NCI-H1105 treated with DMSO at 0.1 percent for 48 hours (cell line): ENCODE measurements around the gene PLEKHJ1.
"Not testable (repeated sequence)": the region's sequence is repeated elsewhere in the genome, so short reads cannot be mapped to it uniquely, and the experiment has no call there.

Experiments
- DNase-seq: peaks from one replicate; lab custom pipeline; 2025; lab: John Stamatoyannopoulos, UW

The PLEKHJ1 gene

GRCh38 chr19:2219726-2220125 lies 16.4 kb downstream of the PLEKHJ1 start:
- no peak for DNase-seq

DNA sequence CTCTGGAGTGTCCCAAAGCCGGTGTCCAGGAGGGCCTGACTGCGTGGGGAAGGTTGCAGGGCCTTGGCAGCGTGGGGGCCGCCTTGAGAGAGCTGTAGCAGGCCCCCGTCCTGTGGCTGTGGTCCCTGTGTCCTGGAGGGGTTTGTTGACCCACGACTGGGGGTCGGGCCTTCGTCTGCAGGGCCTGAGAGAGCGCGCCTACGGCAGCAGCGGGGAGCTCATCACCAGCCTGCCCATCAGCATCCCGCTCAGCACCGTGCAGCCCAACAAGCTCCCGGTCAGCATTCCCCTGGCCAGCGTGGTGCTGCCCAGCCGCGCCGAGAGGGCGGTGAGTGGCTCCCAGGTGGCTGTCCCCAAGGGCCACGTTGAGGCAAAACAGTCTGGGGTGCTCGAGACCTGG lies 18.5 kb downstream of the PLEKHJ1 start:
- no peak for DNase-seq

DNA sequence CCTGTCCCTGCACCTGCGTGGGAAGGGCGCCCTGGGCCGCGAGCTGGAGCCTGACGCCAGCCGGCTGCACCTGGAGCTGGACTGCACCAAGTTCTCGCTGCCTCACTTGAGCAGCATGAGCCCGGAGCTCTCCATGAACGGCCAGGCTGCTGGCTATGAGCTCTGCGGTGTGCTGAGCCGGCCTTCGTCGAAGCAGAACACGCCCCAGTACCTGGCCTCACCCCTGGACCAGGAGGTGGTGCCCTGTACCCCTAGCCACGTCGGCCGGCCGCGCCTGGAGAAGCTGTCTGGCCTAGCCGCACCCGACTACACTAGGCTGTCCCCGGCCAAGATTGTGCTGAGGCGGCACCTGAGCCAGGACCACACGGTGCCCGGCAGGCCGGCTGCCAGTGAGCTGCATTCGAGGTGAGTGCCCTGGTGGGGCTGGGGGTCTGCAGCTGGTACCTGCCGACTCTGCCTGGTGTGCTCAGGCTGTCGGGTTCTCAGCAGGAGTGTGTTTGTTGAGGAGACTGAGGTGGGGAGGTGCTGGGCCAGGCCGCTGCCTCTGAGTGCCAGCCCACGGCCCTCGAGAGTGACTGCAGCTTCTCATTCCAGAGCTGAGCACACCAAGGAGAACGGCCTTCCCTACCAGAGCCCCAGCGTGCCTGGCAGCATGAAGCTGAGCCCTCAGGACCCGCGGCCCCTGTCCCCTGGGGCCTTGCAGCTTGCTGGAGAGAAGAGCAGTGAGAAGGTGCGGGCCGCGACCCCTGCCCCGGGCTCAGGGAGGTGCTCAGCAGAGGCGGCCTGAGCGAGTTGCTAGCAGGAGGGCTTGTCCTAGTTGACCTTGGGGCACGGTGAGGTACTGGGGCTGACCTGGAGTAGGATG lies 19.5 kb downstream of the PLEKHJ1 start:
- DNase-seq: no peak

DNA sequence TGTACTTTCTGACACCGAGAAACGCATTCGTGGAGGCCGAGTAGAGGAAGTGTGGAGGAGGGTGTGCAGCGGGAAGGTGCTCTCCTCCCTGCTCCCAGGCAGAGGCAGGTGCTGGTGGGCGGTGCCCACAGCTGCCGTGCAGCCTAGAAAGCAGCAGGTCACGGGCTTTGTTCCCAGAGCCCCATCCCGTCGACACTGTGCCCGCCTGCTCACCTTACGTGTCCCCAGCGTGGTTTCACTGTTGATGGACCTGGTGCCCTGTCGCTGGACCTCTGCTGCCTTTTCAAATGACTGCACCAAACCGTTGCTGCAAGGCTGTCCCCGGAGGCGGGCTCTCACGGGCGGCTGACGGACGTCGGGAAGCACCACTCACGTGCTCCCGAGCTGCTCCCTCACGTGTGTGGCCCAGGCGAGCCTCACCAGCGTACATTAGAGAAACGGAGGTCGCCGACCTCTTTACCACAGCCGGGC lies 20.8 kb downstream of the PLEKHJ1 start:
- peak; percentile 27 for DNase-seq

DNA sequence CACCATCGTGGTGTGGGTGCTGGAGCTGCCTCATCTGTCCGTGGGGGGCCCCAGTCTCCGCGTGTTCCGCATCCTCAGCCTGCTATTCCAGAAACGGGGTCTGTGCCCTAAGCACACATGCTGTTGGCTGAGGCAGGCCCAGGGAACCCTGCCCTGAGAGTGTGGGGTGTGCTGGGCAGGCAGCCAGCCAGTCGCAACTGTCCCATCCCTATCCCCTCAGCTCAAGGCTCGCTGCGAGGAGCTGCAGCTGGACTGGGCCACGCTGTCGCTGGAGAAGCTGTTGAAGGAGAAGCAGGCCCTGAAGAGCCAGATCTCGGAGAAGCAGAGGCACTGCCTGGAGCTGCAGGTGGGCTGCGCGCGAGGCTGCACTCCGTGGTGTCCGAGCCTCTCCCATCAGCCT lies 21.9 kb downstream of the PLEKHJ1 start:
- DNase-seq: no peak

GRCh38 chr19:2213799-2214198 lies 22.3 kb downstream of the PLEKHJ1 start:
- DNase-seq: no peak

DNA sequence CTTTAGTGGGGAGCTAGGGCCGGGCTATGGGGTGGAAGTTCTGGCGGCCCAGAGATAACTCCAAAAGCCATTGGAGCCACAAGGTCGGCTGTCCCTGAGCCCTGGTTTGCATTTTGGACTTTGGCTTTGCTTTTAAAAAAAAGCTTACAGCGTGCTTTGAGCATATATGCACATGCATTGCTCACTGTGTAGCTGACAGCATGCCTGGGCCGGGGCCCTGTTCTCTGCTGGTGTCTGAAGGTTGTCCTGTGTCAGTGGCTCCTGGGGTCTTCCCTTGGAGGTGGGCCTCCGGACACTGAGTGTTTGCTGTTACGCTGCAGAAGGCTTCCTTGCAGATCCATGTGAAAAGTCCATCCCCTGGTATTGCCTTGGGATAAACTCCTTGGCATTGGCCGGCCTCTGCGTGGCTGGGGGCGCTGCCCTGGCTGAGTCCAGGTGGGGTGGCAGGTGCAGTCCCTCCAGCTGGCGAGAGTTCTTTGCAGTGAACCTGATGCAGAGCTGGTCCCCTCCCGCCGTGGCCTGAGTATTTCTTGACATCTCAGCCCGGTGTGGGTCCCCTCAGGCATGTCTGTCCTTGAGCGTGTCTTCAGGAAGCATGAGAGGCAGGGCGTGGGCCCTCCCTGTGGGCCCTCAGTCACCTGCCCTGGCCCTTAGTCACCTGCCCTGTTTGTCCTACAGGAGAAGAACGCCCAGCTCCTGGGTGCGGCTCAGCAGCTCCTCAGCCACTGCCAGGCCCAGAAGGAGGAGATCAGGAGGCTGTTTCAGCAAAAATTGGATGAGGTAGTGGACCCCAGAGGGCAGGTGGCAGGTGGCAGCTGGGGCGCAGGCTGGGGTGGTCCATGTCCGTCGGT lies 23.0 kb downstream of the PLEKHJ1 start:
- DNase-seq: no peak

DNA sequence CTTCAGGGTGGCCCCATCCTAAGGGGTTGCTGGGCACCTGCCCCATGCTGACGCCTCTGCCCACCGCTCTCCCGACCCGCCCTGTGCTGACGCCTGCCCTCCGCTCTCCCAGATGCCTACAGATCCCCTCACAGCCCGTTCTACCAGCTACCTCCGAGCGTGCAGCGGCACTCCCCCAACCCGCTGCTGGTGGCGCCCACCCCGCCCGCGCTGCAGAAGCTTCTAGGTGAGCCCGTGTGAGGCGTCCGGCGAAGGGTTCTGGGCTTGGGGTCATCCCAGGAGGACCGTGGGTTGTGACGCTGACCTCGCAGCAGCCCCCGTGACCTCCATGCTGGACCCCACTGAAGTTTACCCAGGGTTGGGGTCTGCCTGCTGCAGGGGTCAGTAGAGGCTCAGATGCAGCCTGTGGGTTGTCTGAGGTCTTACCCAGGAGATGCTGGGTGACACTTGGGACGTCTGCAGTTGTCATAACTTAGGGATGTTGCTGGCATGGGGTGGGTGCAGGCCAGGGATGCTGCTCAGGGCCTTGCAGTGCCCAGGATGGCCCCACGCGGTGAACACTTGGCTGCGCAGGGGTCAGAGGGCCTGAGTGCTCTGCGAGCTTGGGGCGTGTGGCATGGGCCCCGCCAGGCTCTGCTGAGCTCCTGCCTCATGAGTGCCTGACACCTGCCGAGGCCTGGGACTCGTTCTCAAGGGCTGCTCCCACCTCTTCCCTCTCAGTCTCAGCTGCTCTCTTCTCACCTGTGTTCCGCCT lies 25.0 kb downstream of the PLEKHJ1 start:
- DNase-seq: no peak

DNA sequence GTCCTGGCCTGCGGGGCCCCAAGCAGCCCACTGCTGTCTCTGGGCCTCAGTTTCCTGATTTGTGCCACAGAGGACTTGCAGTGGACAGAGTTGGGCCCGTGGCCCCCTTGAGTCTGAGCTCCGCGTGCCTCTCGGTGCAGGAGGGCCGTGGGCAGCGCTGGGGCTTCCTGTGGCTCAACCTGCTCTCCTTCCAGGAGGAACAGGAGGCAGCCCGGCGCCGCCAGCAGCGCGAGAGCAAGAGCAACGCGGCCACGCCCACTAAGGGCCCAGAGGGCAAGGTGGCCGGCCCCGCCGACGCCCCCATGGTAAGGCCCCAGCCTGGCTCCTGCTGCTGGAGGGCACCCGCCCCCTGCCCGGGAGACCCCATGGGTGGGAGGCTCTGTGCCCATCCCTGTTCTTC lies 25.9 kb downstream of the PLEKHJ1 start:
- DNase-seq: no peak

DNA sequence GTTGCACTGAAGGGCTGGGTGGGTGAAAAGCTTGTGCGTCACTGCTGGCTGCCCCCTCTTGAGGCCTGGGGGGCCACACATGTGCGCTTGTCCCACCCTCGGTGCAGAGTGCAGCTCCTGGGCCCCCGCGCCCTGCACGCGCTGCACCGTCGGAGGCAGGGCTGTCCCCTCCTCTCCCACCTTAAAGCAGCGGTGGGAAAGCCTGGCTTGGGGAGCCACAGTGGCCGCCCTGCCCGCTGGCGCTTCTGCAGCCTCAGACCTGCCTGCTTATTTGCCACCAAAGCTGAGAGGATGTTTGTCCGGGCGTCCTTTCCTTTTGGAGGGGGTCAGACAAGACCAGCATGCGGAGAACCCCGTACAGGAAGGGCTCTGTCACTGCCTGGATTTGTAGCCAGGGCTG lies 26.7 kb downstream of the PLEKHJ1 start:
- DNase-seq: no peak

GRCh38 chr19:2208975-2209374 lies 27.2 kb downstream of the PLEKHJ1 start:
- DNase-seq: no peak

DNA sequence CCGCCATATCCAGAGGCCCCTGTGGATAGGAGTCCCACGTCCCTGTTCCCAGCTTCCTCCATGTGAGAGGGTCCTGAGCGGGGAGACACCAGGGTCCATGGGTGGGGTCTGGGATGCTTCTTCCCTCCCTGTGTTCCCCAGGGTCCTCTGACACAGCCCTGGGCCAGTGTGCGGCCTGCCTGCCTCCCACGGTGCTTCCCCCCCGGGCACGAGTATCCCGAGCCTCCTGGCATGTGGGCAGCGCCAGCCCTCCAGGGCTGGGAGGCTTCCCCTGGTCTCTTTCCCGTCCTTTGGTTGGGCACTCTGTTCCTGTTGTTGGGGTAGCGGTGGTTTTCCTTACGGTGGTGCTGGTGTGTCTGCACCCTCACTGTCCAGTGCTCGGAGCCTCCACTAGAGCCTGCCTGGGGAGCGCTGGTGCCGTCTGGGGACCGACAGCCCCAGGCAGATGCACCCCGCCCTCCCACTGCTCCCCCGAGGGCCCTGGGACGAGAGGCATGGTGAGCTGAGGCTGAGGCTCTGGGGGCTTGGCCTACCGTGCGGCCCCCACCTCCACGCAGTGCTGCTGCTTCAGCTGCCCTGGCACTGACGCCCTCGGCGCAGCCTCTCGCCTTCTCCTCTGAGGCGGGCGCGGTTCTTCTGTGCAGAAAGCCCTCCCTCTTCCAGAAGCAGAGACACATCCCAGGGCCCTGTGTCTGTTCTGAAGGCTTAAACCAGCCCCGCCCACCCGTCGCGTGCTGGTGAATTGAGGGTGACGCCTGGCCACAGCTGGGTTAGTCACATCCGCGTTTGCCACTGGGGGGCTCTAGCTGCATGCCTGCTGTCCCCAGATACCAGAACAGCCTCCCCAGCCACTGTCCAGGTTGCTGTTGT lies 27.9 kb downstream of the PLEKHJ1 start:
- DNase-seq: no peak

- DNase-seq: no peak
Measured at GRCh38 chr19:2207008-2207407, 29.1 kb downstream of the PLEKHJ1 start.

DNA sequence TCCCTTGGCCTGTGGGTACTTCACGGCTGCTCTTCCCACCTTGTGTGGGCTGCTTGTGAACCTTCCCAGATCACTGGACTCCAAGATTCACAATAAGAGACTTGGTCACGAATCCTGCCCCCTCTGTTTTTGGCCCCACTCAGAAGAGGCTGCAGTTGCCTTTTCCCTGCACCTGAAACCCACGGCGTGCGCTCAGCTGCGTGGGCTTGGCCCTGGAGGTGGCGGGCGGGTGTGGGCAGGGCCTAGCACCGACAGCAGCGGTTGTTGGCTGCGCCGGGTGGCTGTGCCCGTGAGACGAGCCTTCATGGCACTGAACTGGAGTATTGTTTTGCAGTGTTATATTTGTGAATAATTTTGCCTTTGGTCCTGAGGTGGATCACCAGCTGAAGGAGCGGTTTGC lies 33.8 kb downstream of the PLEKHJ1 start:
- DNase-seq: no peak

DNA sequence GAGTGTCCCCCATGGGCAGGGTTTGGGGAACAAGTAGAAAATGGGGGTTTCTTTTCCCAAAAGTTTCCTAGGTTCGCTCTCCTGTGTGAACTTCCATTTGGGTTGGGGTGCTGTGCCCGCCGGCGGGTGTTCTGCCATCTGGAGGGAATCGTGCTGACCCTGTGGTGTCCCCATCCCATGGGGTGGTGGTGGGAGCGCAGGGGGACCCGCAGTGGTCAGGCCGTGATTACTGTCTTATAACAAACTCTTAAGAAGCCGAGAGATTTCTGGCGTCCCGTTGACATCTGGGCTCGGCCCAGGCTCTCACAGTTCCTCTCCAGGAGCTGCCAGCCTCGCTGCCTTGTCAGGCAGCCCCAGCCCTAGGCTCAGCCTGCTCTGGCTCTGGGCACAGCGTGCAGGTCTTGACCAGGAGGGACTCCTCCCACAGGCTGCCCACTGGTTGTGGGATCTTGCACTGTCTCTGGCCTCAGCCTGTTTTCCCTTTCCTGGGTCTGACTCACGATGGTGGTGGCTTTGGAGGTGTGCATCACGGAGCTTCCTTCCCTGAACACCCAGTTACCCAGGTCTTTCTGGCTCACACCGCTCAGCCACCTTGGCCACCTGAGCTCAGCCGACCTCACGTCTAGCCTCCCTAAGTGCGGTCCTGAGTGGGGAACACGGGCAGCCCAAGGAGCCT lies 34.5 kb downstream of the PLEKHJ1 start:
- DNase-seq: no peak

DNA sequence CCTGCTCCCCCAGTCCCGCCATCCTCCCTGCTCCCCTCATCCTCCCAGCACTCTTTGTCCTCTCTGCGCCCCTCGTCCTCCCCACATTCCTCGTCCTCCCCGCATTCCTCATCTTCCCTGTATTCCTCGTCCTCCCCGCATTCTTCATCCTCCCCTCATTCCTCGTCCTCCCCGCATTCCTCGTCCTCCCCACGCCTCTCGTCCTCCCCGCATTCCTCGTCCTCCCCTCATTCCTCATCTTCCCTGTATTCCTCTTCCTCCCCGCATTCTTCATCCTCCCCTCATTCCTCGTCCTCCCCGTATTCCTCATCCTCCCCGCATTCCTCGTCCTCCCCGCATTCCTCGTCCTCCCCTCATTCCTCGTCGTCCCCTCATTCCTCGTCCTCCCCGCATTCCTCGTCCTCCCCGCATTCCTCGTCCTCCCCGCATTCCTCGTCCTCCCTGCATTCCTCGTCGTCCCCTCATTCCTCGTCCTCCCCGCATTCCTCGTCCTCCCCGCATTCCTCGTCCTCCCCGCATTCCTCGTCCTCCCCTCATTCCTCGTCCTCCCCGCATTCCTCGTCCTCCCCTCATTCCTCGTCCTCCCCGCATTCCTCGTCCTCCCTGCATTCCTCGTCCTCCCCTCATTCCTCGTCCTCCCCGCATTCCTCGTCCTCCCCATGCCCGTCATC lies 35.4 kb downstream of the PLEKHJ1 start:
- DNase-seq: not testable (repeated sequence)

DNA sequence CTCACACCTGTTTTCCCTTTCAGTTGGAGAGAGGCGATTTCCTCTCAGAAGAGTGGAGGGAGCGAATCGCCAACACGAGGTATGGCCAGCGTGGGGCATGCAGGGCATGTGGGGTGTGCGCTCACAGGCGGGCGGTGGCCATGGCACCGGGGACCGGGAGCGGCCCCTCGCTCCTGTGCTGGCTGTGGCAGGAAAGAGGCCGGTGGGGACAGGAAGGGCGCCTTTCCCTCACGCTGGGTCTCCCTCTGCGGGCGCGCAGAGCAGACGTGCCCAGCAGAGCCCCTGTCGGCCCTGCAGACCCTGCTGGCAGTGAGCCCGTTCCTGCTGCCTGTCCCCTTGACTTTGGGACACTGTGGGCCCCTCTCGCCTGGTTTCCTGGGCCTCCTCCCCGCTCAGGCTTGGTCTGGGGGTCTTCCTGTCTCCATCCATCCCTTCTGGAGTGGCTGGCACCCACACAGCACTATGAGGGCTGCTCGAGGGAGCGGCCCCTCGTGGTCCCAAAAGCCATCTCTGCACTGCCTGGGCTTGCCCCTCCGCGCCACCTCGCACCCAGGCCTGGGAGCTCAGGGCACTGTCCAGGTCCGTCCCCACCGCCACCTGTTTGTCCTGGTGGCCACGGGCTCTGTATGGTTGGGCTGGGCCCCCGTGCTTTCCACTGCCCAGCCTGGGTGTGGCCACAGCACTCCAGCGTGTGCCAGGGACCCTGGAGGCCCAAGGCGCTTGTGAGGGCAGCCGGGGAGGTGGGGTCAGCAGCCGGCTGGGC lies 36.1 kb downstream of the PLEKHJ1 start:
- no peak for DNase-seq

DNA sequence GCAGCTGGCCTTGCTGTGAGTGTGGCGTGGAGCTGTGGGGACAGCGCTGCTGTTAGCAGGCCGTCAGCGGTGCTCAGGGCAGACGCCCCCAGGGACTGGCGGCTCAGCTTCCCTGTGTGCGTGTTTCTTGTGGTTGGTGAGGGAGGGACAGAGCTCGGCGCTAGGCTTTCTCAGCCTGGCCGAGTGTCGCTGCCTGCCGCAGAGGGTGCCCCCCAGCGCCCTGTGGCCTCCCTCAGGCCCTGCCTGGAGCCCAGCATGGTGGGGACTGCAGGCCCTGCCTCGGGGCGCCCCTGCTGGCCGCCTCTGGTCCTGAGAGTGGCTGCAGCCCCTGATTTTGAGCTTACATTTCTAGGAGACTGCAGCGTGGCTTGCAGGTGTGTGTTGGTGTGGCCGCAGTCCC lies 36.9 kb downstream of the PLEKHJ1 start:
- DNase-seq: no peak

- DNase-seq: no peak
Measured at GRCh38 chr19:2198317-2198716, 37.8 kb downstream of the PLEKHJ1 start.
